ENCODE results near the gene APP.

APP gene

GRCh38 chr21:26127918-26128317 lies 42.7 kb downstream of the APP start:
- POLR2A ChIA-PET, result no interaction called here
- no peak for DNase-seq (ENCODE audit: extremely low spot score)
- no peak for TF ChIP-seq CTCF (IDR thresholded peaks at IDR 0.05; ENCODE audit: control extremely low read depth, extremely low read depth, low read depth, missing control alignments)

GRCh38 chr21:26127073-26127814 lies 43.3 kb downstream of the APP start:
- DNase-seq (ENCODE audit: extremely low spot score), result no peak
- TF ChIP-seq CTCF (IDR thresholded peaks at IDR 0.05; ENCODE audit: control extremely low read depth, extremely low read depth, low read depth, missing control alignments), result no peak
- POLR2A ChIA-PET, result no interaction called here
- CTCF ChIA-PET, result interaction anchor here (1.2 to 1.3 kb wide), 3 partner anchors 10 to 29 kb away, joined by 3 to 4 read pairs (median 4); no protein-coding TSS in a partner anchor

More at GRCh38 chr21:26127918-26128317, 42.7 kb downstream of the APP start:
- CTCF ChIA-PET, result interaction anchor here (1.2 to 1.3 kb wide), 2 partner anchors 10 to 29 kb away, joined by 3 to 4 read pairs; no protein-coding TSS in a partner anchor

- no peak for TF ChIP-seq CTCF (IDR thresholded peaks at IDR 0.05; ENCODE audit: control extremely low read depth, extremely low read depth, low read depth, missing control alignments)
- ChIA-PET POLR2A (no interaction called here), CTCF (interaction anchor here (0.8 to 1.2 kb wide), 2 partner anchors 16 to 22 kb away, joined by 3 to 4 read pairs; no protein-coding TSS in a partner anchor)
- DNase-seq (ENCODE audit: extremely low spot score), result no peak
Observed at GRCh38 chr21:26126168-26126553, 44.4 kb downstream of the APP start.

- ChIA-PET POLR2A (no interaction called here), CTCF (interaction anchor here (0.8 kb wide), 1 partner anchor 22 kb away, joined by 3 read pairs; no protein-coding TSS in a partner anchor)
- no peak for TF ChIP-seq CTCF (IDR thresholded peaks at IDR 0.05; ENCODE audit: control extremely low read depth, extremely low read depth, low read depth, missing control alignments)
- DNase-seq (ENCODE audit: extremely low spot score), result no peak
Observed at GRCh38 chr21:26125433-26126167, 45.0 kb downstream of the APP start.

GRCh38 chr21:26124896-26125295 lies 45.7 kb downstream of the APP start:
- ChIA-PET CTCF (no interaction called here), POLR2A (no interaction called here)
- TF ChIP-seq CTCF (IDR thresholded peaks at IDR 0.05; ENCODE audit: control extremely low read depth, extremely low read depth, low read depth, missing control alignments), result no peak
- no peak for DNase-seq (ENCODE audit: extremely low spot score)

GRCh38 chr21:26124421-26124833 lies 46.1 kb downstream of the APP start:
- no peak for DNase-seq (ENCODE audit: extremely low spot score)
- no peak for TF ChIP-seq CTCF (IDR thresholded peaks at IDR 0.05; ENCODE audit: control extremely low read depth, extremely low read depth, low read depth, missing control alignments)
- POLR2A ChIA-PET, result no interaction called here
- CTCF ChIA-PET, result no interaction called here
